Caco-2 (cell line): ENCODE data around the gene ASIC1. TPM values are rescaled to one million over a fixed set of nuclear protein-coding genes. Genes with fewer than 3 reads are reported as not detected.
A peak's percentile ranks its signal among the peaks of the same experiment; 100 is the strongest.

ENCODE experiments used
- BruUV-seq: library from RNA; stranded (reverse); fragments of 400-500 nt; replicated peaks from 2 replicates; lab custom pipeline; 2021; lab: Mats Ljungman, UMichigan
- CTCF ChIA-PET: fragments of 300-600 bp; sonication (Branson Sonifier 250); formaldehyde crosslinking; loops from one replicate; lab custom pipeline; 2022; ENCODE audit warnings: antibody characterized with exemption; lab: Charles Lee
- POLR2A ChIA-PET: fragments of 300-600 bp; sonication (Branson Sonifier 250); formaldehyde crosslinking; loops from one replicate; lab custom pipeline; 2022; ENCODE audit warnings: antibody characterized with exemption; lab: Charles Lee
- DNase-seq, 2 experiments: peaks; one replicate each; pipeline versions ENCODE4 v3.0.0 to v3.0.0-alpha.2; 2020 to 2022
- H3K27me3 ChIP-seq: replicated peaks from 2 replicates; pipeline ENCODE4 v1.6.0; 2011; ENCODE audit warnings: low read length; ENCODE audit not compliant: control insufficient read depth, insufficient read depth
- H3K36me3 ChIP-seq: 2 replicates; pipeline ENCODE4 v1.5.1; 2011; ENCODE audit warnings: low read length; ENCODE audit not compliant: control insufficient read depth, insufficient read depth
- H3K4me1 ChIP-seq: fragments of 250-450 bp; sonication (Bioruptor Pico); 2 replicates; pipeline ENCODE4 v1.5.1; 2020; ENCODE audit warnings: mild to moderate bottlenecking
- H3K4me3 ChIP-seq: 2 replicates; pipeline ENCODE4 v1.5.1; 2011; ENCODE audit warnings: low read depth, mild to moderate bottlenecking, control low read depth, low read length
- H3K9me3 ChIP-seq: fragments of 250-450 bp; sonication (Bioruptor Pico); 2 replicates; pipeline ENCODE4 v1.5.1; 2020; ENCODE audit warnings: mild to moderate bottlenecking, moderate library complexity
- H3K27ac Mint-ChIP-seq: one replicate; pipeline ENCODE4 v1.8.0; 2022; ENCODE audit warnings: mixed read lengths; ENCODE audit not compliant: unreplicated experiment
- H3K27me3 Mint-ChIP-seq: one replicate; pipeline ENCODE4 v1.8.0; 2022; ENCODE audit warnings: mixed read lengths; ENCODE audit not compliant: insufficient read depth, unreplicated experiment
- H3K36me3 Mint-ChIP-seq: one replicate; pipeline ENCODE4 v1.8.0; 2022; ENCODE audit warnings: mild to moderate bottlenecking, mixed read lengths; ENCODE audit not compliant: insufficient read depth, unreplicated experiment
- H3K4me1 Mint-ChIP-seq: one replicate; pipeline ENCODE4 v1.8.0; 2022; ENCODE audit warnings: low read depth, mixed read lengths; ENCODE audit not compliant: unreplicated experiment
- H3K4me3 Mint-ChIP-seq: one replicate; pipeline ENCODE4 v1.8.0; 2022; ENCODE audit warnings: mild to moderate bottlenecking, moderate library complexity, mixed read lengths; ENCODE audit not compliant: unreplicated experiment
- H3K9me3 Mint-ChIP-seq: one replicate; pipeline ENCODE4 v1.8.0; 2022; ENCODE audit warnings: mixed read lengths; ENCODE audit not compliant: unreplicated experiment
- intact Hi-C: fragments of 100-400 bp; cut with micrococcal nuclease; formaldehyde crosslinking; loops from one replicate; pipeline ENCODE4 v1.10.0; 2022; ENCODE audit not compliant: unreplicated experiment
- total RNA-seq: library from RNA; stranded (reverse); gene quantifications from 2 replicates; pipeline ENCODE4 v1.2.3, GENCODE V29; 2022
- TF ChIP-seq, protein P1 (sequence below), 2 experiments: fragments of 200-600 bp in 1 of 2; IDR thresholded peaks; 1 replicate in 1 of 2; 2 replicates in 1 of 2; pipeline versions ENCODE4 v1.5.1 to v1.8.0; 2011 to 2022; ENCODE audit warnings: antibody characterized with exemption in 1 of 2, control low read depth in 1 of 2, inconsistent platforms in 1 of 2, low read depth in 1 of 2, low read length in 1 of 2, mild to moderate bottlenecking in 1 of 2, moderate library complexity in 1 of 2; ENCODE audit not compliant: insufficient read depth in 1 of 2, severe bottlenecking in 1 of 2, unreplicated experiment in 1 of 2

ASIC1 gene
- total RNA-seq, 1 experiment from 2014 or later: 17.8 TPM

GRCh38 chr12:50102646-50103309, 45.4 kb downstream of the ASIC1 start:
- Mint-ChIP-seq H3K27ac (no peak overlapping the region), H3K4me1 (peaks cover 19% of the 10 kb centered on the region), H3K36me3 (peaks cover 46% of the 10 kb centered on the region), H3K27me3 (no peaks in the 10 kb centered on the region), H3K4me3 (no peak overlapping the region), H3K9me3 (no peaks in the 10 kb centered on the region)
- ChIA-PET POLR2A (interaction anchor here (0.6 to 1.7 kb wide), 2 partner anchors 10 to 28 kb away, joined by 7 to 8 read pairs; partner anchors contain the start of gene COX14), CTCF (interaction anchor here (0.6 to 3.4 kb wide), 9 partner anchors 8 to 135 kb away, joined by 3 to 53 read pairs (median 4); partner anchors contain the start of genes CERS5, COX14 and SMARCD1)
- TF ChIP-seq, protein P1, sequence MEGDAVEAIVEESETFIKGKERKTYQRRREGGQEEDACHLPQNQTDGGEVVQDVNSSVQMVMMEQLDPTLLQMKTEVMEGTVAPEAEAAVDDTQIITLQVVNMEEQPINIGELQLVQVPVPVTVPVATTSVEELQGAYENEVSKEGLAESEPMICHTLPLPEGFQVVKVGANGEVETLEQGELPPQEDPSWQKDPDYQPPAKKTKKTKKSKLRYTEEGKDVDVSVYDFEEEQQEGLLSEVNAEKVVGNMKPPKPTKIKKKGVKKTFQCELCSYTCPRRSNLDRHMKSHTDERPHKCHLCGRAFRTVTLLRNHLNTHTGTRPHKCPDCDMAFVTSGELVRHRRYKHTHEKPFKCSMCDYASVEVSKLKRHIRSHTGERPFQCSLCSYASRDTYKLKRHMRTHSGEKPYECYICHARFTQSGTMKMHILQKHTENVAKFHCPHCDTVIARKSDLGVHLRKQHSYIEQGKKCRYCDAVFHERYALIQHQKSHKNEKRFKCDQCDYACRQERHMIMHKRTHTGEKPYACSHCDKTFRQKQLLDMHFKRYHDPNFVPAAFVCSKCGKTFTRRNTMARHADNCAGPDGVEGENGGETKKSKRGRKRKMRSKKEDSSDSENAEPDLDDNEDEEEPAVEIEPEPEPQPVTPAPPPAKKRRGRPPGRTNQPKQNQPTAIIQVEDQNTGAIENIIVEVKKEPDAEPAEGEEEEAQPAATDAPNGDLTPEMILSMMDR (IDR thresholded peaks at IDR 0.05; ENCODE audit: insufficient read depth in 1 of 2, low read depth in 1 of 2, low read length in 1 of 2, severe bottlenecking in 1 of 2, unreplicated experiment in 1 of 2): no peak
- H3K36me3 ChIP-seq: peaks cover 8% of the 10 kb centered on the region; the same call in 1 of the 2 replicates
- no TSS peak for BruUV-seq
- no peak overlapping the region for H3K4me3 ChIP-seq
- H3K9me3 ChIP-seq: no peaks in the 10 kb centered on the region
- H3K27me3 ChIP-seq: no peaks in the 10 kb centered on the region
- DNase-seq: no peak
- H3K4me1 ChIP-seq: peaks cover 30% of the 10 kb centered on the region
- intact Hi-C loops: no loop called here

DNA sequence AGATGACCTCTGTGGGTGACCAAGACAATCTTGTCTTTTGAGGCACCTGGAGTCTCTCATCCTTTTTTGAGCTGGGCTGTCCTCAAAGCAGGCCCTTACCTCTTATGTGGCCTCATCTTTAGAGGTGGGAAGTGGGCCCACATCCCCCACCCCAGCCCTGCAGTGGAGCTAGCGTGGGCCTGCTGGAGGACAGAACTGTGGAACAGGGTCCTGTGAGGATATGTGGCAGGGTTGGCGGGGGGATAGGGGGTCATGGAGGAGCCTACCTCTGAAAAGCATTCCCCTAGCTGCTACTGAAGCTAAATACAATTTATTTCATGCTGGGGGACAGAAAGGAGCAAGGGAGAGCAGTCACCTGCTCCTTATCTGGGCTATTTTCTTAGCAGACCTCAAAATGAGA, 46.0 kb downstream of the ASIC1 start:
- Histone ChIP-seq H3K4me3 (no peak overlapping the region), H3K27me3 (no peaks in the 10 kb centered on the region), H3K4me1 (peaks cover 30% of the 10 kb centered on the region), H3K9me3 (no peaks in the 10 kb centered on the region), H3K36me3 (peaks cover 8% of the 10 kb centered on the region; the same call in 1 of the 2 replicates)
- TF ChIP-seq, protein P1 (IDR thresholded peaks at IDR 0.05; ENCODE audit: insufficient read depth in 1 of 2, low read depth in 1 of 2, low read length in 1 of 2, severe bottlenecking in 1 of 2, unreplicated experiment in 1 of 2): no peak
- Mint-ChIP-seq H3K27ac (no peak overlapping the region), H3K36me3 (peaks cover 40% of the 10 kb centered on the region), H3K9me3 (no peaks in the 10 kb centered on the region), H3K4me1 (peaks cover 19% of the 10 kb centered on the region), H3K4me3 (no peak overlapping the region), H3K27me3 (no peaks in the 10 kb centered on the region)
- DNase-seq: no peak
- CTCF ChIA-PET: interaction anchor here (0.6 to 1.4 kb wide), 6 partner anchors 9 to 136 kb away, joined by 3 to 11 read pairs (median 4); partner anchors contain the start of gene COX14
- POLR2A ChIA-PET: interaction anchor here (0.6 kb wide), 1 partner anchor 28 kb away, joined by 7 read pairs; no protein-coding TSS in a partner anchor
- BruUV-seq: no TSS peak
- intact Hi-C loops: no loop called here

- no peak within 1 kb of the TSS for H3K4me3 ChIP-seq
- CTCF ChIA-PET: interaction anchor here (0.6 to 1.3 kb wide), 5 partner anchors 8 to 137 kb away, joined by 3 to 11 read pairs (median 4); partner anchors contain the start of gene COX14
- no peaks in the 10 kb centered on the region for H3K9me3 ChIP-seq
- no peaks in the 10 kb centered on the region for H3K27me3 ChIP-seq
- POLR2A ChIA-PET: interaction anchor here (0.6 to 0.7 kb wide), 2 partner anchors 27 to 33 kb away, joined by 3 to 7 read pairs; no protein-coding TSS in a partner anchor
- H3K36me3 ChIP-seq: peaks cover 7% of the 10 kb centered on the region; the same call in 1 of the 2 replicates
- H3K27me3 Mint-ChIP-seq: no peaks in the 10 kb centered on the region
- intact Hi-C loops: no loop called here
- TF ChIP-seq, protein P1 (IDR thresholded peaks at IDR 0.05; ENCODE audit: insufficient read depth in 1 of 2, low read depth in 1 of 2, low read length in 1 of 2, severe bottlenecking in 1 of 2, unreplicated experiment in 1 of 2): no peak
- no peak within 1 kb of the TSS for H3K4me3 Mint-ChIP-seq
- H3K4me1 Mint-ChIP-seq: peaks cover 19% of the 10 kb centered on the region
- DNase-seq: no peak
- H3K9me3 Mint-ChIP-seq: no peaks in the 10 kb centered on the region
- peaks cover 30% of the 10 kb centered on the region for H3K4me1 ChIP-seq
- peak within 1 kb of the TSS; percentile 35 for H3K27ac Mint-ChIP-seq
- H3K36me3 Mint-ChIP-seq: peaks cover 35% of the 10 kb centered on the region
- no TSS peak for BruUV-seq
These were observed 46.4 kb downstream of the ASIC1 start, which contains the start of gene GPD1 for GRCh38 chr12:50103767-50104321. Gene GPD1 (plus strand): TSS chr12:50104008. CDS start chr12:50104051, 43 bp downstream.
